Thyroid gland (tissue), 4 donors: ENCODE measurements around the gene CCDC170.

Experiments used
- CTCF ChIP-seq, 6 experiments: fragments of 200-600 bp in 3 of 6; fragments of 450-650 bp in 3 of 6; sonication (generic) in 3 of 6; IDR thresholded peaks; one replicate each; pipeline ENCODE4 v1.5.1; 2016 to 2019; ENCODE audit warnings: antibody characterized with exemption in 6 of 6, mild to moderate bottlenecking in 2 of 6, inconsistent platforms in 1 of 6, moderate library complexity in 1 of 6
- POLR2A ChIP-seq, 2 donors: fragments of 450-650 bp; IDR thresholded peaks; one replicate each; pipeline ENCODE4 v1.6.1; 2017; ENCODE audit warnings: antibody characterized with exemption in 2 of 2, mild to moderate bottlenecking in 2 of 2, moderate library complexity in 1 of 2

- TF ChIP-seq POLR2A (IDR thresholded peaks at IDR 0.05) (no peak), CTCF (IDR thresholded peaks at IDR 0.05) (no peak)
These were observed 70.8 kb downstream of the CCDC170 start for GRCh38 chr6:151564654-151565053.
